SU-DHL-6 (cell line): ENCODE data around the gene ZNF273.
"Not testable (repeated sequence)": the region's sequence is repeated elsewhere in the genome, so short reads cannot be mapped to it uniquely, and the experiment has no call there.

Source experiments
- H2AFZ ChIP-seq: fragments of 200-600 bp; sonication (generic); 2 replicates; pipeline ENCODE4 v1.6.1; 2014; ENCODE audit warnings: low read depth, mild to moderate bottlenecking, moderate library complexity, mixed read lengths, antibody characterized with exemption, low read length; ENCODE audit not compliant: severe bottlenecking
- H3F3A ChIP-seq: fragments of 200-600 bp; shearing (Covaris generic); 2 replicates; pipeline ENCODE4 v1.6.0; 2016; ENCODE audit warnings: antibody characterized with exemption, mild to moderate bottlenecking; ENCODE audit not compliant: insufficient read depth
- H3K27ac ChIP-seq: fragments of 200-600 bp; sonication (generic); 2 replicates; pipeline ENCODE4 v1.5.1; 2016; ENCODE audit warnings: low read depth, mild to moderate bottlenecking, low read length, moderate library complexity, mixed read lengths
- H3K27me3 ChIP-seq: fragments of 200-600 bp; sonication (generic), shearing (Covaris generic); 2 replicates; pipeline ENCODE4 v1.6.0; 2014; ENCODE audit warnings: mild to moderate bottlenecking, low read length
- H3K36me3 ChIP-seq: fragments of 200-600 bp; sonication (generic); 2 replicates; pipeline ENCODE4 v1.6.1; 2014; ENCODE audit warnings: mild to moderate bottlenecking, low read length, mixed read lengths
- H3K4me2 ChIP-seq: fragments of 300-600, 200-600 bp; shearing (Covaris generic), sonication (generic); 2 replicates; pipeline ENCODE4 v1.6.0; 2014; ENCODE audit warnings: low read length, low read depth, mild to moderate bottlenecking; ENCODE audit not compliant: poor library complexity, severe bottlenecking
- H3K4me3 ChIP-seq: fragments of 200-600 bp; sonication (generic); 2 replicates; pipeline ENCODE4 v1.5.1; 2014; ENCODE audit warnings: antibody characterized with exemption, low read length, mild to moderate bottlenecking, mixed read lengths; ENCODE audit not compliant: insufficient read depth, poor library complexity, severe bottlenecking
- H3K79me2 ChIP-seq: fragments of 200-600 bp; sonication (generic); 2 replicates; pipeline ENCODE4 v1.6.1; 2014; ENCODE audit warnings: mild to moderate bottlenecking, low read length, moderate library complexity; ENCODE audit not compliant: insufficient read depth
- H3K9ac ChIP-seq: fragments of 200-600 bp; sonication (generic); 2 replicates; pipeline ENCODE4 v1.7.0; 2014; ENCODE audit warnings: mild to moderate bottlenecking, low read length
- H3K9me2 ChIP-seq: fragments of 200-600 bp; sonication (generic); replicated peaks from 2 replicates; pipeline ENCODE4 v1.6.1; 2014; ENCODE audit warnings: low read length; ENCODE audit not compliant: insufficient read depth
- H3K9me3 ChIP-seq: fragments of 200-600 bp; sonication (generic); 2 replicates; pipeline ENCODE4 v1.6.1; 2014; ENCODE audit warnings: low read length, mixed read lengths; ENCODE audit not compliant: insufficient read depth
- H4K20me1 ChIP-seq: fragments of 200-600 bp; sonication (generic); 2 replicates; pipeline ENCODE4 v1.6.1; 2014; ENCODE audit warnings: low read depth, mild to moderate bottlenecking, antibody characterized with exemption, low read length, moderate library complexity, mixed read lengths
- CTCF ChIP-seq: fragments of 200-600 bp; sonication (generic); IDR thresholded peaks from one replicate; pipeline ENCODE4 v1.5.1; 2017; ENCODE audit warnings: antibody characterized with exemption, mild to moderate bottlenecking, low read length, moderate library complexity; ENCODE audit not compliant: insufficient read depth, poor library complexity, severe bottlenecking
- EZH2phosphoT487 ChIP-seq: fragments of 200-600 bp; sonication (generic), shearing (Covaris generic); conservative IDR thresholded peaks from 2 replicates; pipeline ENCODE4 v1.6.1; 2018; ENCODE audit warnings: mild to moderate bottlenecking, antibody characterized with exemption, low read length, moderate library complexity, mixed read lengths

ZNF273 gene

GRCh38 chr7:64888901-64889685, 14.0 kb upstream of the ZNF273 start:
- Histone ChIP-seq H3F3A (no peaks in the 10 kb centered on the region), H3K27ac (no peak overlapping the region), H3K9me3 (no peaks in the 10 kb centered on the region), H2AFZ (no peak overlapping the region), H3K79me2 (no peaks in the 10 kb centered on the region), H3K4me3 (no peak overlapping the region), H4K20me1 (no peaks in the 10 kb centered on the region), H3K4me2 (no peak overlapping the region), H3K36me3 (no peaks in the 10 kb centered on the region), H3K27me3 (no peaks in the 10 kb centered on the region), H3K9ac (no peak overlapping the region), H3K9me2 (no peaks in the 10 kb centered on the region)
- TF ChIP-seq EZH2phosphoT487: no peak
- no peak for TF ChIP-seq CTCF

- H4K20me1 ChIP-seq: no peaks in the 10 kb centered on the region
- H3K36me3 ChIP-seq: no peaks in the 10 kb centered on the region
- H3K9ac ChIP-seq: no peak overlapping the region
- H3K79me2 ChIP-seq: no peaks in the 10 kb centered on the region
- no peaks in the 10 kb centered on the region for H3K9me3 ChIP-seq
- no peaks in the 10 kb centered on the region for H3K27me3 ChIP-seq
- TF ChIP-seq CTCF (no peak), EZH2phosphoT487 (no peak)
- H3K4me3 ChIP-seq: no peak overlapping the region
- no peaks in the 10 kb centered on the region for H3K9me2 ChIP-seq
- H3K4me2 ChIP-seq: no peak overlapping the region
- no peak overlapping the region for H2AFZ ChIP-seq
- H3F3A ChIP-seq: no peaks in the 10 kb centered on the region
- no peak overlapping the region for H3K27ac ChIP-seq
Measured at GRCh38 chr7:64889686-64890162, 13.3 kb upstream of the ZNF273 start.

DNA sequence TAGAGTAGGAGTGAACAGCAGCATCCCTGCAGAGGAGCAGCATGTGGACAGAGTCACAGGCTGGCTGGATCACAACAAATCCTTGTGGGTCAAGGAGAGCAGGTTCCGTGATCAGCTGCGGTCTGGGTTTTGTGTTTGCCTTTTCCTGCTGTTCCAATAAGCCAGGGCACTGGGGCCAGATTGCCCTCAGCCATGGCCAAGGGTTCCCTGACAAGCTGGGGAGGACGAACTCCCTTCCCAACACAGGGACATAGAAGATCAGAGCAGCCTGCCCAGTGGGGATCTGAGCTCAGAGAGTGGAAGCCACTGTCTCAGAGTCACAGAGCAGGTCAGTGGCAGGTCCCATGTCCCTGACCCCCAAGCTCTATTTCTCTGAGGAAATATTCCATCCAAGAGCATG, 12.8 kb upstream of the ZNF273 start:
- not testable (repeated sequence) for H3K4me3 ChIP-seq, H3K36me3 ChIP-seq, H3K9ac ChIP-seq, H3K9me3 ChIP-seq, H3K4me2 ChIP-seq, H3F3A ChIP-seq, H3K27ac ChIP-seq, H2AFZ ChIP-seq, H3K9me2 ChIP-seq, H4K20me1 ChIP-seq, H3K79me2 ChIP-seq, H3K27me3 ChIP-seq

DNA sequence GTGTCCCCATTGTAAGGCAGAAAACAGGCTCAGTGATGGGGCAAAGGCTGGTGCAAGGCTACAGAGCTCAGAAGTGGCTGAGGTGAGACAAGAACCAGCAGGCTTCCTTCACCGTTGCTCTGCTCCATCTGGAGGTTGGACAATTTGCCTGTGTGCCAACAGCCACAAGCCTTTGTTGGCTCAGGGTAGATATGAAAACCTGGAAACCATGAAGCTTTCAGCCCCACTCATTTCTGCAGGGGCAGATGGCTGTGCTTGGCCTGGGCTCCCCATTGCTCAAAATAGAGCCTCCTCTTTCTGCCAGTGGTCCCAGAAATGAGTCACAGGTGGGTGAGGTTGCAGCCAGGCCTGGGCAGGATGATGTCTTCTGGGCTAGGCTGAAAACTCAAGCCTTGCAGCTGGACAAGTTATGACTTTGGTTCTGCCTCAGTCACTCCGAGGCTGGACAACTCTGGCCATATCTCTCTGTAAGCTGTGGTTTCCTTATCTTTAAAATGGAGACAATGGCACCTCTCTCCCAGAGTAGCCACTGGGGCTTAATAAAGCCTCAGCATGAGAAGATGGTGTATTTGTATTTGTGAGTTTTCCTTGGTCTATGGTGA, 12.2 kb upstream of the ZNF273 start:
- Histone ChIP-seq H3K4me2 (no peak overlapping the region), H3K9ac (no peak overlapping the region), H3K79me2 (no peaks in the 10 kb centered on the region), H4K20me1 (no peaks in the 10 kb centered on the region), H3K27ac (no peak overlapping the region), H2AFZ (no peak overlapping the region), H3F3A (no peaks in the 10 kb centered on the region), H3K9me2 (no peaks in the 10 kb centered on the region), H3K36me3 (no peaks in the 10 kb centered on the region), H3K27me3 (no peaks in the 10 kb centered on the region), H3K9me3 (no peaks in the 10 kb centered on the region), H3K4me3 (no peak overlapping the region)
- TF ChIP-seq CTCF: no peak
- TF ChIP-seq EZH2phosphoT487: no peak

- not testable (repeated sequence) for H2AFZ ChIP-seq, H3K27me3 ChIP-seq
Measured at GRCh38 chr7:64891363-64892081, 11.6 kb upstream of the ZNF273 start.

More at GRCh38 chr7:64891363-64892081, 11.6 kb upstream of the ZNF273 start:
- H3K27ac ChIP-seq, H3K9me3 ChIP-seq, H3K4me2 ChIP-seq, H4K20me1 ChIP-seq, H3F3A ChIP-seq, H3K79me2 ChIP-seq, H3K4me3 ChIP-seq, H3K9me2 ChIP-seq, H3K9ac ChIP-seq, H3K36me3 ChIP-seq: not testable (repeated sequence)
